K562 (cell line): ENCODE results near the gene DAAM1. TPM values are rescaled to one million over a fixed set of nuclear protein-coding genes. Genes with fewer than 3 reads are reported as not detected.

Experiments used
- ATAC-seq: fragments of 200-7000 bp; cut with Tn5 transposase; 3 replicates; pipeline ENCODE4 v1.9.1; 2020; ENCODE audit warnings: moderate library complexity
- BruUV-seq: library from RNA; stranded (reverse); fragments of 400-500 nt; replicated peaks from 2 replicates; lab custom pipeline; 2021; lab: Mats Ljungman, UMichigan
- CTCF ChIA-PET: fragments of 300-600 bp; formaldehyde crosslinking; extraction: SDS; loops from one replicate; lab custom pipeline; 2021; ENCODE audit warnings: low intra/inter-chr PET ratio; lab: Yijun Ruan, JAX
- POLR2A ChIA-PET: fragments of 300-600, 350-650 bp; sonication (Branson Sonifier 250); formaldehyde crosslinking; extraction: SDS; loops from one replicate; lab custom pipeline; 2021; ENCODE audit warnings: antibody characterized with exemption, inconsistent platforms; lab: Yijun Ruan, JAX
- DNase-seq, 4 experiments: peaks; one replicate each; pipeline versions ENCODE4 v3.0.0 to v3.0.0-alpha.2; 2011 to 2018; ENCODE audit warnings: low spot score in 3 of 4, mixed read lengths in 3 of 4; ENCODE audit errors: extremely low read depth in 1 of 4
- FAIRE-seq: peaks from 2 replicates; lab custom pipeline; 2011; peaks lifted over from hg19 to GRCh38; lab: Jason Lieb, UNC
- H2AFZ ChIP-seq: 2 replicates; pipeline ENCODE4 v1.6.0; 2011; ENCODE audit warnings: low read depth, low read length, control low read depth, inconsistent platforms
- H3K27ac ChIP-seq: fragments of 200-600 bp; 3 replicates; pipeline ENCODE4 v1.8.0; 2011; ENCODE audit warnings: low read depth, mild to moderate bottlenecking, control low read depth, inconsistent platforms, low read length, moderate library complexity, mixed read lengths; ENCODE audit errors: extremely low read depth
- H3K27me3 ChIP-seq, 2 experiments: fragments of 300-600 bp in 1 of 2; 2 replicates in 1 of 2; 3 replicates in 1 of 2; pipeline versions ENCODE4 v1.6.0 to v1.8.0; 2011; ENCODE audit warnings: inconsistent platforms in 2 of 2, low read length in 2 of 2, mild to moderate bottlenecking in 1 of 2, mixed read lengths in 1 of 2, moderate library complexity in 1 of 2; ENCODE audit not compliant: control insufficient read depth in 2 of 2, insufficient read depth in 2 of 2
- H3K36me3 ChIP-seq: fragments of 300-600 bp; 3 replicates; pipeline ENCODE4 v1.8.0; 2011; ENCODE audit warnings: mild to moderate bottlenecking, low read length, inconsistent platforms; ENCODE audit not compliant: control insufficient read depth, insufficient read depth
- H3K4me1 ChIP-seq, 2 experiments: fragments of 200-600 bp in 1 of 2; replicated peaks in 1 of 2; 2 replicates in 1 of 2; 3 replicates in 1 of 2; pipeline versions ENCODE4 v1.5.1 to v1.8.0; 2011; ENCODE audit warnings: inconsistent platforms in 2 of 2, low read length in 2 of 2, mild to moderate bottlenecking in 1 of 2, mixed read lengths in 1 of 2, moderate library complexity in 1 of 2; ENCODE audit not compliant: control insufficient read depth in 2 of 2, insufficient read depth in 2 of 2
- H3K4me2 ChIP-seq: 2 replicates; pipeline ENCODE4 v1.6.1; 2011; ENCODE audit warnings: low read length, control low read depth, inconsistent platforms, mixed read lengths; ENCODE audit not compliant: insufficient read depth
- H3K4me3 ChIP-seq: fragments of 200-600 bp; sonication (generic), shearing (Covaris generic); 2 replicates; pipeline ENCODE4 v1.5.1; 2016; ENCODE audit warnings: control low read depth, inconsistent platforms
- H3K79me2 ChIP-seq: fragments of 200-600 bp; 3 replicates; pipeline ENCODE4 v1.8.0; 2011; ENCODE audit warnings: low read length, inconsistent platforms; ENCODE audit not compliant: control insufficient read depth, insufficient read depth
- H3K9ac ChIP-seq, 2 experiments: 2 replicates each; pipeline versions ENCODE4 v1.6.0 to v1.6.1; 2011; ENCODE audit warnings: low read depth in 2 of 2, low read length in 2 of 2, control low read depth in 1 of 2, inconsistent platforms in 1 of 2, mild to moderate bottlenecking in 1 of 2, mixed read lengths in 1 of 2; ENCODE audit not compliant: insufficient read depth in 1 of 2
- H3K9me1 ChIP-seq: one replicate; pipeline ENCODE4 v1.6.0; 2011; ENCODE audit warnings: inconsistent platforms, mild to moderate bottlenecking, low read length, moderate library complexity; ENCODE audit not compliant: control insufficient read depth, insufficient read depth
- H3K9me3 ChIP-seq: replicated peaks from 2 replicates; pipeline ENCODE4 v1.5.1; 2011; ENCODE audit warnings: low read depth, low read length, inconsistent platforms; ENCODE audit not compliant: control insufficient read depth, insufficient read depth
- H4K20me1 ChIP-seq: replicated peaks from 2 replicates; pipeline ENCODE4 v1.6.1; 2011; ENCODE audit warnings: low read length, inconsistent platforms, mixed read lengths; ENCODE audit not compliant: control insufficient read depth, insufficient read depth
- BMI1 ChIP-seq: fragments of 150-350 bp; IDR thresholded peaks from 2 replicates; pipeline ENCODE4 v1.6.1; 2014; ENCODE audit warnings: low read length
- BRD9 ChIP-seq: fragments of 450-650 bp; IDR thresholded peaks from 2 replicates; pipeline ENCODE4 v1.6.1; 2018; ENCODE audit warnings: low read depth; ENCODE audit not compliant: partially characterized antibody
- CHD1 ChIP-seq: fragments of 200-600 bp; sonication (generic); IDR thresholded peaks from one replicate; pipeline ENCODE4 v1.6.1; 2012; ENCODE audit warnings: mild to moderate bottlenecking, moderate library complexity, low read length, inconsistent platforms
- ILF3 ChIP-seq: fragments of 450-650 bp; IDR thresholded peaks from 2 replicates; pipeline ENCODE4 v1.6.1; 2018; ENCODE audit warnings: antibody characterized with exemption, mild to moderate bottlenecking, moderate library complexity, borderline replicate concordance
- MED1 ChIP-seq: sonication (generic); formaldehyde crosslinking; IDR thresholded peaks from 2 replicates; pipeline ENCODE4 v1.8.1; 2023; ENCODE audit warnings: missing genetic modification reagents, borderline replicate concordance
- RBFOX2 ChIP-seq: fragments of 200-400 bp; formaldehyde crosslinking; IDR thresholded peaks from 2 replicates; pipeline ENCODE4 v1.6.1; 2017; ENCODE audit warnings: low read depth, mild to moderate bottlenecking, low read length, moderate library complexity
- RBM14 ChIP-seq: fragments of 200-400 bp; formaldehyde crosslinking; IDR thresholded peaks from 2 replicates; pipeline ENCODE4 v1.6.1; 2018; ENCODE audit warnings: low read depth, mild to moderate bottlenecking, low read length, moderate library complexity, borderline replicate concordance; ENCODE audit not compliant: insufficient read depth
- SAP30 ChIP-seq: fragments of 200-600 bp; sonication (generic); IDR thresholded peaks from 2 replicates; pipeline ENCODE4 v1.6.1; 2012; ENCODE audit warnings: borderline replicate concordance, low read depth, mild to moderate bottlenecking, moderate library complexity, low read length, control low read depth, inconsistent platforms; ENCODE audit not compliant: insufficient read depth, poor library complexity, severe bottlenecking
- ZNF232 ChIP-seq: sonication (generic); formaldehyde crosslinking; IDR thresholded peaks from 2 replicates; pipeline ENCODE4 v1.8.0; 2022; ENCODE audit warnings: mild to moderate bottlenecking, missing genetic modification reagents
- ZNF79 ChIP-seq: fragments of 250-450 bp; sonication (Bioruptor Pico); IDR thresholded peaks from 2 replicates; pipeline ENCODE4 v1.4.0; 2020; ENCODE audit warnings: low read depth, mild to moderate bottlenecking, moderate library complexity
- WGBS: fragments of 100-300 bp; shearing (Covaris generic); methylation state at CpG from one replicate; pipeline ENCODE4 v1.1.6; 2016; ENCODE audit warnings: low coverage, mixed read lengths; ENCODE audit not compliant: insufficient coverage; ENCODE audit errors: missing lambda C conversion rate; 5-methylcytosine and 5-hydroxymethylcytosine counted together
- in situ Hi-C: fragments of 300-500 bp; cut with MboI; formaldehyde crosslinking; loops from 4 replicates; pipeline ENCODE4 v1.15.0; 2018; ENCODE audit warnings: inconsistent platforms, mixed read lengths
- intact Hi-C: fragments of 100-400 bp; cut with micrococcal nuclease; formaldehyde crosslinking; loops from 2 replicates; pipeline ENCODE4 v1.14.2; 2022
- polyA plus RNA-seq, 8 experiments: library from polyadenylated mRNA; depleted of rRNA in 4 of 8; stranded (reverse) in 5 of 8; unstranded in 3 of 8; fragments of >200 nt; fragmentation: Nextera tagmentation in 2 of 8; fragmentation: Illumina TruSeq in 1 of 8; extraction: Ambion mirVana in 2 of 8; extraction: Trizol in 1 of 8; gene quantifications; 2 replicates each; pipeline versions ENCODE4 v1.2.1 to v1.2.3, GENCODE V29; 2011 to 2014; ENCODE audit warnings: inconsistent platforms in 1 of 8, missing spikeins in 1 of 8
- total RNA-seq, 7 experiments: library from RNA; depleted of rRNA in 6 of 7; stranded (reverse); fragments of >200 nt in 6 of 7; fragmentation: Illumina TruSeq in 2 of 7; extraction: Trizol in 2 of 7; gene quantifications; 2 replicates each; pipeline versions ENCODE4 v1.2.1 to v1.2.3, GENCODE V29; 2011 to 2021; ENCODE audit warnings: low replicate concordance in 1 of 7
- TF ChIP-seq, protein P1 (sequence below): IDR thresholded peaks from 2 replicates; pipeline ENCODE4 v1.6.1; 2016; ENCODE audit warnings: missing genetic modification characterization, missing compliant biosample characterization
- TF ChIP-seq, protein P2 (sequence below): fragments of 450-650 bp; formaldehyde crosslinking; IDR thresholded peaks from 2 replicates; pipeline ENCODE4 v1.4.0; 2020; ENCODE audit warnings: mild to moderate bottlenecking, moderate library complexity

DAAM1 gene
- total and polyA plus RNA-seq, 9 of the 15 experiments (the other 6 are each of a cell fraction or from before 2014, with no cell fraction given), result 3.6 to 11.6 (median 6.7) TPM

DNA sequence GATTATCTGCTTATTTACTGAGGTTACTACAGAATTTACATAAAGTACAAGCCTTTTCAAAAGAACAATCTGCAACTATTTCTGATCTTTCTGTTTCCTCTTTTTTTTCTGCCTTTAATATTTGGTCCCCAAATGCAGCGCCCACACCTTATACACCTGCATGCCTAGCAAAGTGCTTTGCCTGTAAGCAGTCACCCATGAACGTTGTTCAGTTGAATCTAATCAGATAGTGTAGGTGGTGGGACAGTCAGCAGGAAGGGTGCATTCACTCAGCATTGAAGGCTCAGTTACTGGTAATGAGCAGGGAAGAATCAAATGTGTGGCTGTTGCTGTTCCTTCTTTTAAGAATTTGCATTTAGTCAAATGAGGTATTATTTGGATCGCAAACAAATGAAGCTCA lies 168.3 kb downstream of the DAAM1 start:
- ATAC-seq (no peak), FAIRE-seq (no peak), DNase-seq (no peak)
- Histone ChIP-seq H2AFZ (no peak overlapping the region), H3K4me3 (no peak overlapping the region), H4K20me1 (no peaks in the 10 kb centered on the region), H3K79me2 (no peaks in the 10 kb centered on the region), H3K36me3 (peaks cover 9% of the 10 kb centered on the region; the same call in 1 of the 3 replicates), H3K4me1 (peaks cover 0 to 21% of the 10 kb centered on the region in 2 experiments; a peak in 3 of 5 replicates), H3K27ac (no peak overlapping the region), H3K9me1 (peaks cover 3% of the 10 kb centered on the region), H3K27me3 (no peaks in the 10 kb centered on the region), H3K9me3 (no peaks in the 10 kb centered on the region), H3K4me2 (no peak overlapping the region), H3K9ac (no peak overlapping the region)
- 72% methylated on average over 3 of the region's 3 CpGs for WGBS
- ChIA-PET CTCF (no interaction called here), POLR2A (interaction anchor here (0.6 kb wide), 1 partner anchor 1989 kb away, joined by 3 read pairs; no protein-coding TSS in a partner anchor)
- BruUV-seq, result no TSS peak
- TF ChIP-seq BRD9, result no peak
- TF ChIP-seq ZNF232 (CRISPR knock-in tag), result no peak
- no peak for TF ChIP-seq RBM14
- TF ChIP-seq BMI1, result no peak
- TF ChIP-seq SAP30, result no peak
- TF ChIP-seq, protein P1, sequence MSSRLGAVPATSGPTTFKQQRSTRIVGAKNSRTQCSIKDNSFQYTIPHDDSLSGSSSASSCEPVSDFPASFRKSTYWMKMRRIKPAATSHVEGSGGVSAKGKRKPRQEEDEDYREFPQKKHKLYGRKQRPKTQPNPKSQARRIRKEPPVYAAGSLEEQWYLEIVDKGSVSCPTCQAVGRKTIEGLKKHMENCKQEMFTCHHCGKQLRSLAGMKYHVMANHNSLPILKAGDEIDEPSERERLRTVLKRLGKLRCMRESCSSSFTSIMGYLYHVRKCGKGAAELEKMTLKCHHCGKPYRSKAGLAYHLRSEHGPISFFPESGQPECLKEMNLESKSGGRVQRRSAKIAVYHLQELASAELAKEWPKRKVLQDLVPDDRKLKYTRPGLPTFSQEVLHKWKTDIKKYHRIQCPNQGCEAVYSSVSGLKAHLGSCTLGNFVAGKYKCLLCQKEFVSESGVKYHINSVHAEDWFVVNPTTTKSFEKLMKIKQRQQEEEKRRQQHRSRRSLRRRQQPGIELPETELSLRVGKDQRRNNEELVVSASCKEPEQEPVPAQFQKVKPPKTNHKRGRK (tag), result no peak
- TF ChIP-seq, protein P2, sequence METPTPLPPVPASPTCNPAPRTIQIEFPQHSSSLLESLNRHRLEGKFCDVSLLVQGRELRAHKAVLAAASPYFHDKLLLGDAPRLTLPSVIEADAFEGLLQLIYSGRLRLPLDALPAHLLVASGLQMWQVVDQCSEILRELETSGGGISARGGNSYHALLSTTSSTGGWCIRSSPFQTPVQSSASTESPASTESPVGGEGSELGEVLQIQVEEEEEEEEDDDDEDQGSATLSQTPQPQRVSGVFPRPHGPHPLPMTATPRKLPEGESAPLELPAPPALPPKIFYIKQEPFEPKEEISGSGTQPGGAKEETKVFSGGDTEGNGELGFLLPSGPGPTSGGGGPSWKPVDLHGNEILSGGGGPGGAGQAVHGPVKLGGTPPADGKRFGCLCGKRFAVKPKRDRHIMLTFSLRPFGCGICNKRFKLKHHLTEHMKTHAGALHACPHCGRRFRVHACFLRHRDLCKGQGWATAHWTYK (CRISPR knock-in tag), result no peak
- no peak for TF ChIP-seq ZNF79 (CRISPR knock-in tag)
- no peak for TF ChIP-seq RBFOX2
- no peak for TF ChIP-seq ILF3
- TF ChIP-seq MED1 (CRISPR knock-in tag), result no peak
- no peak for TF ChIP-seq CHD1
- in situ Hi-C loops, result no loop called here
- intact Hi-C loops, result no loop called here
